ENCODE measurements around the gene RAP1A.
"Not testable (repeated sequence)": the region's sequence is repeated elsewhere in the genome, so short reads cannot be mapped to it uniquely, and the experiment has no call there.

The RAP1A gene

DNA sequence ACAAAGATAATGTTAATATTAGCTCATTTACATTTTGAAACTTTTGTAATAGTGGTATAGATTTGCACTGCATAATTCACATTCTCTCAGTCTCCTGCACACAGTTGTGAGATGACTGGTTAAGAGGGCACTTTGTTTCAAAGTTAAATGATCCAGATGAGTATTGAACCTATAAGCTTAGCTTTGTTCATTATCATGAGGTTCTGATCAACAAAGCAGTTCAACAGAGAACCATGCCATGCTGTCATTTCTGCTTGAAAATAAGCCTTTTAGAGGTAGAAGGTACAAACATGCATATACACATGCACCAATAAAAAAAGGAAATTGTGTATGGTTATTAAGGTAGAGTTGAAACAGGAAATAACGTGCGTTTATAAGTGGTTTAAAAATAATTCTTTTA lies 4.8 kb downstream of the RAP1A start:
- no peak for DNase-seq
- intact Hi-C loops (cut with DNase I): no loop called here

DNA sequence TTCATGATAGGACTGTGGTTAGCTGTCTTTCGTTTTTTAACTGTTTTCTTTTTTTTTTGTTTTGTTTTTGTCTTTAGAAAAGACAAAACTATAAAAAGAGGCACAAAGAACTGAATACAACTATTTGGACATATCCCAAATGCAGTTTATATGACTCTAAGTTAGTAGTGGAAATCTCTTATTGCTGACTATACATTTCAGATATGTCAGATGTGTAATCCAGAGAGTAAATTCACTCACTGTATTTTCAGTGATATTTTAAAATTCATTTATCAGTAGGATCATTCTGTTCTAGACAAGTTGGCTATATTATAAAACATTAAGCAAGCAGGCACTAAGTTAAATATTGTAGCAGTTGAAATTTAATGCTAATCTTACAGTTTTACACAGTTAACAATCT lies 5.7 kb downstream of the RAP1A start:
- intact Hi-C loops (cut with DNase I): no loop called here
- no peak for DNase-seq

DNA sequence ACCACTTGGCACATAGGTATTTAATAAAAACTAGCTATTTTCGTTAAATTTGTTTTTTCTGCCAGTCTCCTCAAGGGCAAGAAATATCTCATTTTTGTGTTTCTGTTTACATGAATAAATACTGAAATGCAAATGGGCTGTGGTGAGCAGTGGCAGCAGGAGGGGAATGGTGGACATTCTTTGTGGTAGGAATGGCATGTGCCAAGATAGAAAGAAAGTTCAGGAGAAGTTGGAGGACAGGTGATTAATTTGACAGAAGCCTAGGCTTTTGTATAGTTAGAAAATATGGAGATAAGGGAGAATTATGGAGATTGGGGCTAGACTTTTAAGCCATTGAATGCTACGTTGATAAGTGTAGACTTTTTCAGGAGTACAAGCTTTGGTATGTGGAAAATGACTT lies 8.6 kb downstream of the RAP1A start:
- DNase-seq: no peak
- intact Hi-C loops (cut with DNase I): no loop called here

DNA sequence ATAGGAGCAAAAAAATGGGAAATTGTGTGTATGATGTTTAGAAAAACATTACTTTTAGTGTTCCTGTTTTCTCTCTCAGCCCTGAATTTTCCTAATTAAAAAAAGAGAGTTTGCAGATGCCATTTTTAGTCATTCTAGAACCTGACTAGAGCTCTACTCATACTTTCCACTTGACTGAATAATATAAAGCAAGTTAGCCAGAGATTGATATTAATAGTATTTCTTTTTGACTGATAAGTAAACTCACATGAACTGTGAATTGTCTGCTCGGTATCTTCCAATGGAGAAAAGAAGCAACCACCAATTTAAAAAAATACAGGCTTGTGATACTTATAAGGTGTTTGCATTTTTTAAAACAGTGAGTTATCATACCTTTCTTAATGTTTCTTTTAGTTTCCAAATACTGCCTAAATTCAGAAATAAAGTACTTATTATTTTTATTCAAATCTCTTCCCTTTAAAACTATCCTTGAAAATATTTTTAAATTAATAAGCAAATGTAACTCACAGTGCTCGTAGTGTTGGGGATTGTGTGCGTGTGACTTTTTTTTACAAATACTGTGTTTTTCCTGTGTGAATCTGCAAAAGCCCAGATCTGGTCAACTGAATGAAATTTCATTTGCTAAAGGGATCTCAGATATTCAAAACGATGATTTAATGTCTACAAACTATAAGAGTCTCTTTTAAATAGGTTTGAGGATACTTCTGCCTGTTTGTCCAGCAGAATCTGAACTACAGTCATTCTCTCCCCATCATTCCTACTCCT lies 9.8 kb downstream of the RAP1A start:
- intact Hi-C loops (cut with DNase I): no loop called here

DNA sequence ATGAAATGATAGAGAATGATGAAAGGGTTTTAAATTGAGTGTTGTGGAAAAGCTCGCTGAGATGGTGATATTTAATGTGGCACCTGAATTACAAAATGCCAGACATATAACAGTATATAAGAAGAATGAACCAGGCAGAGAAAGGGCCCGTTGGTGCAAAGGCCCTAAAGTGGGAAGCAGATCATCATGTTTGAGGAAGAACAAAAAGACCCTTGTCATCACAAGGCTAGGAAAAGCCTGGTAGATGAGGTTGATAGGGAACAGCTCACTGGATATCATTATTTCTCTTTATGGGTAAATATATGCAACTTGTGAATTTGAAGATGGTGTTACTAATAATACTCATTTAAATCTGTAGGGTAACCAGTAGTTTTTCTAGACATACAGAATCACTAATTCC lies 11.0 kb downstream of the RAP1A start:
- intact Hi-C loops (cut with DNase I): no loop called here
- no peak for DNase-seq

More for the DNA sequence above, 9.8 kb downstream of the RAP1A start:
- no peak for DNase-seq

DNA sequence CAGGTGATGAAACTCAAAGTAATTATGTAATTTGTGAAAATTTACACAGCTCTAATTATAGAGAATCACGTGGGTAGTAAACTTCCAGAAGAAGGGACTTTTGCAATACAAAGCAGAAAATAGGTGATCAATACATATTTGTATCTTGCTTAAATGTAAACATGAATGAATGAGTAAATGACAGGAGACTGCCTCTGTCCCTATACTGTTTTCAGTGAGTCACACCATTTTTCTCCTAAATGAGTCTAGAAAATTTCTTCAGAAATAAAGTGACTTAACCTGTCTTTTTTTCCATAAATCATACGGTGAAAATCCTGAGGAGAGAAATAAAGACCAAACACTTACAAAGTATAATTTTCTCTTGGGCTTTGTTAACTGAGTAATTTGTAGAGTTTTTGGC lies 11.9 kb downstream of the RAP1A start:
- no peak for DNase-seq
- intact Hi-C loops (cut with DNase I): no loop called here

DNA sequence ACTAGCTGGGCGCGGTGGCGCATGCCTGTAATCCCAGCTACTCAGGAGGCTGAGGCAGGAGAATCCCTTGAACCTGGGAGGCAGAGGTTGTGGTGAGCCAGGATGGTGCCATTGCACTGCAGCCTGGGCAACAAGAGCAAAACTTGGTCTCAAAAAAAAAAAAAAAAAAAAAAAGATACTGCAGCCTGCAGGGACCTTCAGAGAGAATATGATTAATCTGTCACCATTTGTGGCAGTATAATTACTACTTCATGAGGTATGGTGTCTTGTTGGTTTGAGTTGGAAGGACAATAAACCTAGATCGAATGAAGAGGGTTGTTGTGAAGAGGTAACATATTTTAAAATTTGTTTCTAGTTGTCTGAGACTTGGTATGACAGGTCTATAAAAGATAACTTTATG lies 13.2 kb downstream of the RAP1A start:
- intact Hi-C loops (cut with DNase I): not testable (repeated sequence)

DNA sequence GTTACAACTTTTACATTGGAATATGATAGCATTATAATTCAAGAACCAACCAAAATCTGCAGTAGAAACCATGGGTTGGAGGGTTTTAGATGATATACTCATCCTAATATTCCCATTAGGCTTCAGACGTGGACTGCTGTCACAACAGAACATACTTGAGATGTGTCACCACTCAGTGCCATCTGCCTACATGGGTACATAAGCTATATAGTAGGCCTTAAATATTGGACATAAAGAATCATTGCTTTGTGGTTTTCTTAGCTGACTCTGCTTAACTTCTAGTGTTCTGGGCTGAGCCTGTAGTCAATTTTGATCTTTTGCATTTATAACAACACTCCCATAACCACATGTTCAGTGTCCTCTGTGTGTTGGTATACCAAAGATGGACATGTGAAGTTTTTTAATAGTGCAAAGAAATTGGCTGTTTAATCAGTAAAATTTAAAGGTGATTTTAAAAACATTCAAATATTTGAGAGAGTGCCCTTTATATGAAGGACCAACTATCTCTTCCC lies 14.2 kb downstream of the RAP1A start:
- intact Hi-C loops (cut with DNase I): no loop called here
- DNase-seq: no peak

More for the DNA sequence above, 13.2 kb downstream of the RAP1A start:
- DNase-seq: not testable (repeated sequence)

DNA sequence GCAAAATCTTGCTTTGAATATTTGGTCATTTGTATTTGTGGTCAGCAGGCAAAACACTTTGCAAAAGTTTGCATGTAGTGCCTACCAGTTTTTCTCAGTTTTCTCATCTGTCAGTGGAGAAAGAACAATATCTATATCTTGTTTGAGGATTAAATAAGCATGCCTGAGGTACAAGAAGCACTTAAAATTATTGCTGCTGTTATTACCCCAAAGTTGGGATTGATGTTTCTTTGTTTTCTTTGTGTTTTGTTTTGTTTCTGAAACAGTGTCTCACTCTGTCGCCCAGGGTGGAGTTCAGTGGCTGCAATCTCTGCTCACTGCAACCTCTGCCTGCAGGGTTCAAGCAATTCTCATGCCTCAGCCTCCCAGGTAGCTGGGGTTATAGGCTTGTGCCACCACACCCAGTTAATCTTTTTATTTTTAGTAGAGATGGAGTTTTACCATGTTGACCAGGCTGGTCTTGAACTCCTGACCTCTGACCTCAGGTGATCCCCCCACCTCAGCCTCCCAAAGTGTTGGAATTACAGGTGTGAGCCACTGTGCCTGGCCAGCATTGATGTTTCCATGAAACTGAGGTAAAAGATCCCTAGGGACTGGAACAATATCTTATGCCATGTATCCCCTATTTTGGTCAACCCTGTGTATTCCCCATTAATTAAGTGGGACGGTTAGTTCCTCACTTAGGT lies 15.9 kb downstream of the RAP1A start:
- no peak for DNase-seq
- intact Hi-C loops (cut with DNase I): no loop called here

DNA sequence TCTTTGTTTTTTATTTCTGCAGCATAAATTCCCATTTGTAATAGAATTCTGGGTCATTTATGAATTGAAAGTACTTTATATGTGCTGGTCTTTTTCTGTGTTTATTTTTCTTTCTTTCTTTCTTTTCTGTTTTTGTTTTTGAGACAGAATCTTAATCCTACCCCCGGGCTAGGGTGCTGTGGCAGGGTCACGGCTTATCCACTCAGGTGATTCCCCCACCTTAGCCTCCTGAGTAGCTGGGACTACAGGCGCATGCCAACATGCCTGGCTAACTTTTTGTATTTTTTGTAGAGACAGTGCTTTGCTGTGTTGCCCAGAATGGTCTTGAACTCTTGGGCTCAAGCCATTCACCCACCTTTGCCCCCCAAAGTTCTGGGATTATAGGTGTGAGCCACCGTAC lies 18.7 kb downstream of the RAP1A start:
- no peak for DNase-seq
- intact Hi-C loops (cut with DNase I): no loop called here

DNA sequence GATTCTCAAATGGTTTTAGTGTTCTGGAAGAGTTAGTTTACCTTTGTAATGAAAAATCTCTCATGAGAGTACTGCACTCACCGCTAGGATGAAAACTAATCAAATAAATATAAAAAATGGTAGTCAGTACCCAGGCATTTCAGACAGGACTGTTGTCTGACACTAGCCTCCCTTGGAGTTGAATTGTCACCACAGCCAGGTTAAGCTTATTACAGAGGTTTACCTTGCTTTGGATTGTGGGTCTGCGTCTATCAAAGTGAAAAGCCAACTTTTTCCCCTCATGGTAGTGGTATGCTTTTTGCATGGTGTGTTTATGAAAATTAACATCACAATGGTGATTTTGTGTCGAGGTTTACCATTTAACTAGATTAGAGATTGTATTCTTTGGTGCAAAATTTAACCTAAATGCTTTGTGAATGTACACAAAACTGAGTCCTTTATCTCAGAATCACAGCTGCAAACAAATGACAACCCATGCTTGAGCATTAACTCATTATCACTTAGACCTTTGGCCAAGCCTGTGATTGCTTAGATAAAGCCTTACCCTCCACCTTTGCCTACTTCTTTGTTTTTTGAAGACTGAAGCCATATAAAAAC lies 20.1 kb downstream of the RAP1A start:
- intact Hi-C loops (cut with DNase I): no loop called here

DNA sequence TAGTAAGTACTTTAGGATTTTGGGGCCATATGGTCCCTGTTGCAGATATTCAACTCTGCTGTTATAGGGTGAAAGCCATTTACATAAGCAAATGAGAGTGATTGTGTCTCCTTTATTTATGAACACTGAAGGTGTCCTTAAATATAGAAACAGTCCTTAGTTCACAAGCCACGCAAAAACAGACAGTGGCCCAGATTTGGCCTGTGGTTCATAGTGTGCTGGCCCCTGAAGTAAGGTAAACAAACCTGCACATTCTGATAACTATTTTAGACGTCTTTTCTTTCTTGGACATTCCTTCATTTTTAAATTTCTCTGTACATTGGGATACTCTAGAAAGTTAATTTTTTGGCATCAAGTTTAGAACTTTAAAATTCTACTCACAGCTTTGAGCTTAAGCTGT lies 23.5 kb downstream of the RAP1A start:
- intact Hi-C loops (cut with DNase I): no loop called here
- no peak for DNase-seq

More for the DNA sequence above, 20.1 kb downstream of the RAP1A start:
- DNase-seq: no peak

DNA sequence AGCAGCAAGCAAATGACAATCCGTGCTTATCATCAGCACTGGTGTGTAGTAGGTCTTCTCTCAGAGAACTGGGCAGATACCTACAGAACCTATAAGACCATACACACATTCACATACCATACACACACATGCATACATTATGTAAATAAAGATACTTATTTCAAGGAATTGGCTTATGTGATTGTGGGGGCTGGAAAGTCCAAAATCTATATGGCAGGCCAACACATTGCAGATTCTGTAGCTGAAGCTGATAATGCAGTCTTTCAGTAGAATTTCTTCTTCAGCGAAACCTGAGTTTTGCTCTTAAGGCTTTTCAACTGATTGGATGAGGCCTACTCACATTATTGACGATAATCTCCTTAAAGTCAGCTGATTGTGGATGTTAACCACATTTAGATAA lies 24.1 kb downstream of the RAP1A start:
- intact Hi-C loops (cut with DNase I): no loop called here
- no peak for DNase-seq

DNA sequence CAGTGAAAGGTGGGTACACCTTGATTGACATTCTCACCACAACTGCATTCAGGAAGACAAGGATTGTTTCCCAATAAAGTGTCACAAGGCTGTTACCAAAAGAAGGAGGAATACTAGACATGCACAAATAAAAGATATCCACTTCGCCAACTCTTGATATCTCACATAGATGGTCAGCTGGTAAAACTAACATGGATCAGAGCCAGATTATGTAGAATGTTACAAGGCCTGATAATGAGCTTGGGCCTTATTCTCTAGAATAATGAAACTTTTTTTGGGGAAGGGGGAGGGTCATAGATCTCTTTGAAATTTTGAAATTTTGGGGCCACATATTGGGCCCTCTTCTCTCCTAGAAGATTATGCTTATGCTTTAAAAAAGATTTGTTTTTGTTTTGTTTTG lies 24.9 kb downstream of the RAP1A start:
- intact Hi-C loops (cut with DNase I): no loop called here
- no peak for DNase-seq

DNA sequence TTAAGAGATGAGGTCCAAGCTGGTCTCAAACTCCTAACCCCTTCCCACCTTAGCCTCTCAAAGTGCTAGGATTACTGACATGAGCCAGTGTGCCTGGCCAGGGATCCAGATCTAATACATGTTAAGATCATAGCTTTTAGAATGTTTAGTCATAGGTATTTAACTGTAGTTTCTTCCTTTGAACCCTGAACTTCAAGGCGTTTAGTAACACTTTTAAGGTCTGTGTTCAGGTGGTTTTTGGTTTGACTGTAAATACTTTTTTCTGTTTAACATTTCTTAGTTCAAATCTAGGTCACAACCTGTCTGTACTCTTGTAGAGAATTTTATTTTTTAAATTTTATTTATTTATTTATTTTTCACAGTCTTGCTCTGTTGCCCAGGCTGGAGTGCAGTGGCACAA lies 28.1 kb downstream of the RAP1A start:
- DNase-seq: no peak
- intact Hi-C loops (cut with DNase I): no loop called here

DNA sequence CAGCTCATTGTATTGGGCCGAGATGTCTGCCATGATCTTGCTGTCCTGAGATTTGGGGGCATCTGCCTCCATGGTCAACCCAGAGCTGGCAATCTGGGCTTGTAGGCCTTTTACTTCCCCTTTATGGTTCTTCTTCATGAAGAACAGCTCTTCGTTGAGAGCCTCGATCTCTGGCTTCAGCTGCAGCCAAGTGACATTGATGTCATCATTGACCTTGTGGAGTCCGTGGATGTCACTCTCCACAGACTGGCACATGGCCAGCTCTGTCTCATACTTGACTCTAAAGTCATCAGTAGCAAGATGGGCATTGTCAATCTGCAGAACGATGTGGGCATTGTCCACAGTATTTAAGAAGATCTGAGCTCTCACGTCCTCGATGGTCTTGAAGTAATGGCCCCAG lies 29.2 kb downstream of the RAP1A start:
- peak in 2 of 10 donors; percentile 24 to 79 for DNase-seq
- intact Hi-C loops (cut with DNase I): no loop called here

DNA sequence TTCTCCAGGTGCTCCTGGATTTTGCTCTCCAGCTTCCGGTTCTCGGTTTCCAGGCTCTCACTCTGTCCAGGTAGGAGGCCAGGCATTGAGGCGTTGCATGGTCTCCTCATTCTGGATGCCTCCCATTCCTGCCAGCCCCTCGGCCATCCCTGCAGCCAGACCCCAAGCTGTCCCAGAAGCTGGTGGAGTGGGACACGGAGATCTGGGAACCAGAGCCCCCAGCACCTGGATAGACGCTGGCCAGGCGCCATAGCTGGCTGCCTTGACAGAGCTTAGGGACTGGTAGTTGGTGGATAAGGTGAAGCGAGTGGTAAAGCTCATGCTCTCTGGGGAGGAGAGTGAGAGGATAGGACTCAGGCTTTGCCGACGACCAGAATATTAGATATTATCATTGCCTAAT lies 29.6 kb downstream of the RAP1A start:
- intact Hi-C loops (cut with DNase I): no loop called here
- peak in 1 of 10 donors; percentile 77 for DNase-seq

DNA sequence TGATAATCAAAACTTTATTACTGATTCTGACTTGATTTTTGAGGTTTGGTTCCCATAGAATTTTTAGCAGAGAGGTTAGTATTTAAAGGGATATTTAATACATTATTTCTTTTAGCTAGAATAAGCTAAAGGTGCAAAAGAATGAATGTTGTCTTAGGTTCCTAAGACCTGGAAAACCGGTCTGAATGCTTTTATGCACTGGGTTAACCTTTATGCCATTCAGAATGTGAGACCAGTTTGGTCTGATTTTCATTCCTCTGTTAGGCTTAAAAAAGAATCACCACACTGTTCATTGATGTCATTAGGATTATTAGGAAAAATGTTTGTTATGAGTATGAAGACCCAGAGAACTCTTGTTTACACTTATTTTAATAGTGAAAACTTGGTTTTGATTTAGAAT lies 30.1 kb downstream of the RAP1A start:
- no peak for DNase-seq
- intact Hi-C loops (cut with DNase I): no loop called here

DNA sequence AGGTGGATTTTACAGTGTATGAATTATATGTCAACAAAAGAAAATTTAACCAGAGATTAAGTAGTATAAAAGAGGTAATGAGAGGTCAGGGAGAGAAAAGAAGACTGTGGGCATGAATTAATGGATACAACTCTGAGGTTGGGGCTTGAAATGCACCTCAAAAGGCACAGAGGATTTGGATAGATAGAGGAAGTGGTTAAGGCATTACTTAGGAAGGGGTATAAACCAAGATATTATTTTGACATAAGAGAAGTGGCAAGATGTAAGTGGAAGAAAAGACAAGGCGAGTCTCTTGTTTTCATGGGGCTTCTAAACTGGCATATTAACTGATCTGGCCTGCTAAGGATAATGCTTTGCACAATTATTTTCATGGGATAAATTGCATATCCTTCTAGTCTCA lies 34.1 kb downstream of the RAP1A start:
- DNase-seq: no peak
- intact Hi-C loops (cut with DNase I): no loop called here

DNA sequence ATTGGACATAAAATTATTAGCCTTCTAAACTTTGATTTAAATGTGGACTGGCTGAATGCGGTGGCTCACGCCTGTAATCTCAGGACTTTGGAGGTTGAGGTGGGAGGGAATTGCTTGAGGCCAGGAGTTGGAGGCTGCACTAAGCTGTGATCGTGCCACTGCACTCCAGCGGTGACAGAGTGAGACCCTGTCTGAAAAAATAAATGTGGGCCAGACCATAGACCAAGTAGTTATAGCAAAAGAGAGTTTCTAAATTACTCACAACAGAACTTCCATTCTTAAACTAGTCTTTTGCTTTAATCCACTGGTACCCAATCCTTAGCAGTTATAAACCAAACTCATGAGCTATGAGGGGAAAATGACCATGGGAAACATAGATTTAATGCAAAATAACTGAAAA lies 35.2 kb downstream of the RAP1A start:
- intact Hi-C loops (cut with DNase I): no loop called here

More for the DNA sequence above, 35.2 kb downstream of the RAP1A start:
- no peak for DNase-seq

Measured in posterior cingulate gyrus (tissue), 11 donors.